ENCODE measurements around the gene RLBP1. TPM values are rescaled to one million over a fixed set of nuclear protein-coding genes. Genes with fewer than 3 reads are reported as not detected.
"Not testable (repeated sequence)": the region's sequence is repeated elsewhere in the genome, so short reads cannot be mapped to it uniquely, and the experiment has no call there.

Gene RLBP1
- total RNA-seq (not detected in 2 replicates), polyA plus RNA-seq (not detected in 2 replicates), polyA minus RNA-seq (not detected in 2 replicates), Bru-seq, nascent RNA (not detected), BruChase-seq, experiment 1, labeled RNA remaining after a 6-hour chase (not detected), BruChase-seq, experiment 2, labeled RNA remaining after a 2-hour chase (not detected)
- not detected in 2 replicates for polyA plus RNA-seq (2011; cell fraction: cytosol; rRNA removed)
- not detected in 2 replicates for polyA plus RNA-seq (2011; cell fraction: nucleus; rRNA removed)
- not detected in 2 replicates for polyA plus RNA-seq (2012)
- polyA minus RNA-seq (2011; cell fraction: cytosol; rRNA and poly(A)+ RNA removed) = not detected
- polyA minus RNA-seq (2011; cell fraction: nucleus; rRNA and poly(A)+ RNA removed) = not detected in 2 replicates
- long read RNA-seq = 0 reads

GRCh38 chr15:89221543-89221942, at the start of gene RLBP1:
RLBP1 (minus strand) TSS chr15:89221579; CDS start chr15:89218975, 2,604 bp downstream.
- H3K9ac ChIP-seq (replicated peaks; ENCODE audit: extremely low read depth, insufficient read depth, low read length) = no peak within 1 kb of the TSS
- intact Hi-C loops (cut with micrococcal nuclease) = no loop called here
- no peak within 1 kb of the TSS for H2AFZ ChIP-seq (ENCODE audit: low read depth, low read length)
- H3K79me2 ChIP-seq (ENCODE audit: control insufficient read depth, insufficient read depth, low read length) = no peaks in the 10 kb centered on the region
- no peak for FAIRE-seq
- no peaks in the 10 kb centered on the region for H3K4me1 ChIP-seq (ENCODE audit: control insufficient read depth, extremely low read depth, insufficient read depth, low read length)
- peaks cover 4 to 6% of the 10 kb centered on the region in 2 experiments for H3K27me3 ChIP-seq (ENCODE audit: control insufficient read depth in 2 of 2, insufficient read depth in 2 of 2, low read length in 2 of 2)
- H3K9me1 ChIP-seq (replicated peaks; ENCODE audit: control insufficient read depth, extremely low read depth, insufficient read depth, low read length) = no peaks in the 10 kb centered on the region
- no peaks in the 10 kb centered on the region for H4K20me1 ChIP-seq (replicated peaks; ENCODE audit: control insufficient read depth, extremely low read depth, insufficient read depth, low read length)
- no peak for DNase-seq (ENCODE audit: low read depth, low spot score)
- no peak within 1 kb of the TSS for H3K4me2 ChIP-seq (ENCODE audit: insufficient read depth, low read length)
- POLR2A ChIA-PET = no interaction called here
- dilution Hi-C loops (cut with MboI; ENCODE audit: extremely low pct_ligation_motif_present, low sequenced_read_pairs) = no loop called here
- no TSS peak for BruUV-seq (replicated peaks)
- H3K4me3 ChIP-seq (replicated peaks in 1 of 3; ENCODE audit: insufficient read depth in 1 of 3, low read depth in 1 of 3, low read length in 3 of 3) = no peak within 1 kb of the TSS
- no peak within 1 kb of the TSS for H3K27ac ChIP-seq (ENCODE audit: insufficient read depth, low read depth, low read length)
- no peaks in the 10 kb centered on the region for H3K9me3 ChIP-seq (replicated peaks; ENCODE audit: control insufficient read depth, insufficient read depth, low read length)
- no peaks in the 10 kb centered on the region for H3K36me3 ChIP-seq (ENCODE audit: control insufficient read depth in 2 of 2, extremely low read depth in 1 of 2, insufficient read depth in 2 of 2, low read length in 2 of 2)
- TF ChIP-seq MYC (IDR thresholded peaks at IDR 0.05; ENCODE audit: low read depth, low read length) = no peak
- CTCF ChIA-PET = interaction anchor here (1.1 to 2.1 kb wide), 3 partner anchors 9 to 36 kb away, joined by 3 to 6 read pairs (median 3); no protein-coding TSS in a partner anchor

GRCh38 chr15:89250142-89250541, 28.8 kb upstream of the RLBP1 start:
- BruUV-seq (replicated peaks); H3K4me2 ChIP-seq (ENCODE audit: insufficient read depth, low read length); H3K36me3 ChIP-seq (ENCODE audit: control insufficient read depth in 2 of 2, extremely low read depth in 1 of 2, insufficient read depth in 2 of 2, low read length in 2 of 2); CTCF ChIA-PET; H3K27ac ChIP-seq (ENCODE audit: insufficient read depth, low read depth, low read length); DNase-seq (ENCODE audit: low read depth, low spot score); H3K9me1 ChIP-seq (replicated peaks; ENCODE audit: control insufficient read depth, extremely low read depth, insufficient read depth, low read length); intact Hi-C loops (cut with micrococcal nuclease); H2AFZ ChIP-seq (ENCODE audit: low read depth, low read length); H3K27me3 ChIP-seq (ENCODE audit: control insufficient read depth in 2 of 2, insufficient read depth in 2 of 2, low read length in 2 of 2); H3K9ac ChIP-seq (replicated peaks; ENCODE audit: extremely low read depth, insufficient read depth, low read length); POLR2A ChIA-PET; H3K4me3 ChIP-seq (replicated peaks in 1 of 3; ENCODE audit: insufficient read depth in 1 of 3, low read depth in 1 of 3, low read length in 3 of 3); dilution Hi-C loops (cut with MboI; ENCODE audit: extremely low pct_ligation_motif_present, low sequenced_read_pairs); FAIRE-seq; H3K4me1 ChIP-seq (ENCODE audit: control insufficient read depth, extremely low read depth, insufficient read depth, low read length); H3K9me3 ChIP-seq (replicated peaks; ENCODE audit: control insufficient read depth, insufficient read depth, low read length); H4K20me1 ChIP-seq (replicated peaks; ENCODE audit: control insufficient read depth, extremely low read depth, insufficient read depth, low read length): not testable (repeated sequence)
- peaks cover 18% of the 10 kb centered on the region for H3K79me2 ChIP-seq (ENCODE audit: control insufficient read depth, insufficient read depth, low read length)
